Measurements from ENCODE around the gene MS4A7.

GRCh38 chr11:60360621-60361020 lies 17.7 kb upstream of the MS4A7 start:
- TF ChIP-seq MYC (IDR thresholded peaks at IDR 0.05; ENCODE audit: borderline replicate concordance, low read length) (no peak), SREBF2 (IDR thresholded peaks at IDR 0.05) (no peak), USF2 (IDR thresholded peaks at IDR 0.05) (no peak), PHF8 (IDR thresholded peaks at IDR 0.05; ENCODE audit: borderline replicate concordance, low read depth) (no peak), CHD2 (IDR thresholded peaks at IDR 0.05; ENCODE audit: low read length, partially characterized antibody) (no peak), CTCF (IDR thresholded peaks at IDR 0.05) (no peak), FOSL2 (IDR thresholded peaks at IDR 0.05) (no peak), FOSL2 (CRISPR knock-in tag; IDR thresholded peaks at IDR 0.05) (no peak), SMC3 (IDR thresholded peaks at IDR 0.05) (no peak), CEBPB (IDR thresholded peaks at IDR 0.05) (no peak), EP300 (IDR thresholded peaks at IDR 0.05) (no peak), POLR2A (IDR thresholded peaks at IDR 0.05; ENCODE audit: low read length) (no peak), ZC3H11A (IDR thresholded peaks at IDR 0.05) (no peak)
